GDM1 (cell line): ENCODE measurements around the gene GPATCH11.

Experiments used
- DNase-seq: peaks from one replicate; lab custom pipeline; 2025; lab: John Stamatoyannopoulos, UW

GPATCH11 gene

DNA sequence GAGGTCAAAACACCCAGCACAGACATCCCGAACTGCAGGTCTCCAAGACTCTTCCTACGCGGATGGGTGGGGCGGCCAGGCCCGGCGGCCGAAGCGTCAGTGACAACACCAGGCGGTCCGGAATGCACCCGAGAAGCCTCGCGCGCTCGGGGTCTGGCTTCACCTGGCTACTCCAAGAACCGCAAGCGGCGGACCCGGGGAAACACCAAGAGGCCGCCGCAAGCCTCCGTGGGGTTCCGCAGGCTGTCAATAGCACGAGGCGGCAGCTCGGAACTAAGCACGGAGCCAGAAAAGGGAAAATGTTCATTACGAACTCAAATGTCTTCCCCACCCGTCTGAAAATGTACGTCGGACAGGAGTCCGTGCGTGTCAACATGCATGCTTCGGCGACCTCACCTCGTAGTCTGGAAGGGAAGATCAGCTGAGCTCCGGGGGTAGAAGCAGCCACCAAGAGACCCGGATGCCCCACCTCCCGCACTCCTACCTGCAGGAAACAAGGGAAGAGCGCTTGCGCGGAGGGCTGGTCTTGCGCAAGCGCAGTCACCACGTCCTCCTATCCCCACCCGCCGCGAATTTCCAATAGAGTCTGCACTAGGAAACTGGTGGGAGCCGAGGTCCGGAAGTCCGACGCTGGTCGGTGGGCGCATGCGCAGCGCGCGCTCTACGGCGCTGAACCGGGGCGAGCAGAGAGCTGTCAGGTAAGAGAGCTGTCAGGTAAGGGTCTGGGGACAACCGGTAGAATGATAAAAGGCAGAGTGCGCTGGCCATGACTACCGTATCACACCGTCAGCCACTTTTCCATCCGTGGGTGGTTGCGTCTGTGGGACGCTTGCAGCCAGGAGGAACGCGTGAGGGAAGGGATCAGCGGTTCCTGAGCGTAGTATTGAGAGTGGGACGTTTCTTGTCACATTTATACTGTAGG, at the start of gene GPATCH11, which contains the start of gene HEATR5B:
Gene GPATCH11 (plus strand): TSS at position 646 of the 922 bp plus-strand sequence. CDS start 3,864 bp downstream, outside the sequence.
Gene HEATR5B (minus strand): TSS at position 500 of the 922 bp plus-strand sequence. CDS start 958 bp downstream, outside the sequence.
- peak; percentile 94 for DNase-seq

DNA sequence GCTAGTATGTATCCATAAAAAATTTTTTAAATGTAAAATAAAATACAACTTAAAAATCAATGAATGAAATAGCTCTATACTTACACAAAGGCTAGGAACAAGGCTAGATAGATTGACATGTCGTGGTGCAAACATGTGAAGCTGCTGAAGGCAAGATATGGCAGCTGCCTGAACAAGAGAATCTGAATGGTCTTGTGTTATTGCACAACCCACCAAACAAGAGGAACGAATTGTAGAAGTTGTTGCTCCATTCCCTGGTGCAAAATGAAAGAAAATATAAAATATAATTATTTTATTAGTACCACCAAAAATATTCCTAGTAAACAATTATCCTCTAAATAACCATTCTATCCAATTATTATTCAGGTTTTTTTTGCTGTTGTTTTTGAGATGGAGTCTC, 46.5 kb upstream of the GPATCH11 start:
- no peak for DNase-seq

- DNase-seq, result no peak
Observed at GRCh38 chr2:37039580-37039979, 44.7 kb upstream of the GPATCH11 start.

GRCh38 chr2:37052600-37053332, 31.6 kb upstream of the GPATCH11 start:
- DNase-seq, result no peak

- no peak for DNase-seq
Observed at GRCh38 chr2:37059841-37060240, 24.5 kb upstream of the GPATCH11 start.

- no peak for DNase-seq
Observed at GRCh38 chr2:37060446-37060845, 23.9 kb upstream of the GPATCH11 start.

GRCh38 chr2:37061013-37061711, 23.2 kb upstream of the GPATCH11 start:
- DNase-seq, result no peak

DNA sequence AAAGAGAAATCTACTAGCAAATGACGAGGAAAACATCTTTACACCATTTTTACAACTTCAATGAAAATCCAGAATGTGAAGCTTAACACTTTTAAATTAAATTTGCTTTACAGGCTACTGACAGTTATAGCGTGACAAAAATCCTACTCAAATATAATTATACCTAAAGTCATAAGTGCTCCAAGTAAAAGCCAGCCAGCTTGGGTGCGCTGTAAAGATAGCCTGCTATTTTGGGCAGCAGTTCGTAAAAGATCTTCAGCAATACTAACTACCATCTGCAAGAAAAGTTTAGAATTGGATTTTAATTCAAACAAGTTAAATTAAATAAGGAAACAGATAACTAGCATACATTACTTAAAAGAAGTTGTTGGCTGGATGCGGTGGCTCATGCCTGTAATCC, 22.5 kb upstream of the GPATCH11 start:
- DNase-seq, result no peak

- no peak for DNase-seq
Observed at GRCh38 chr2:37068686-37069085, 15.6 kb upstream of the GPATCH11 start.

DNA sequence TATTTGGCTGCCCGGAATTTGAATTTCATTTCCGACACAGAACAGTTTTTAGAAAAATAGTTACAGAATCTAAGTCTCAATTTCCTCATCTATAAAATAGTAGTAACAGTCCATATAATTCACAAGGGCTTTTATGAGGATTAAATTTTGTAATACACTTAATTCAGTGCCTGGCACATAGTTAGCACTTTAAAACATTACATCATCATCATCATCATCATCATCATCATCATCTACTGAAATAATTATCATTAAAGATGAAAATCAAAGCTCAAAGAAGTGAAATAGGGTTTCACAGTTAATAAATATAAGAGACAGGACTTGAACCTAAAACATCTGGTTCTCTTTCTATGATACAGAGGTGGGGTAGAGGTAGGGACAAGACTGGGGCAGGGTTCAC, 13.4 kb upstream of the GPATCH11 start:
- no peak for DNase-seq

- DNase-seq, result no peak
Observed at GRCh38 chr2:37080266-37080665, 4.1 kb upstream of the GPATCH11 start.

DNA sequence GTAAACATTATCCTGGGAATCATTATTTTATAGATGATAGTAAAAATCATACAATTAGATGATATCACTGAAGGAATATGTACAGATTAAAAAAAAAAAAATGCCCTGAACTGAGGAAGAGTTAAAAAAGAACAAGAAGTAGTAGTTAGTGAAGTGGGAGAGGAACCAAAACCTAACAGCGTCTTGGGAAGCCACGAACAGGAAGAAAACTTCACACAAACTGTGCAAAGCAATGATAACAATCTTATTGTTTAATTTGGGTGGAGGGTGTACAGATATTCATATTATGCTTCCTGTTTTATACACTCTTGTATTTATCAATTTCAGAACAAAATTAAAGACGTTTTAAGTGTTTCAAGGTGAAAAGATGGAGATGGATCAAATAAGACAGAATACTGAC, 3.6 kb upstream of the GPATCH11 start:
- no peak for DNase-seq

GRCh38 chr2:37084797-37085196, 479 bp downstream of the GPATCH11 start:
- no peak for DNase-seq

GRCh38 chr2:37085731-37086147, 1.4 kb downstream of the GPATCH11 start:
- DNase-seq, result no peak

- no peak for DNase-seq
Observed at GRCh38 chr2:37090019-37090477, 5.7 kb downstream of the GPATCH11 start.

GRCh38 chr2:37091873-37092272, 7.6 kb downstream of the GPATCH11 start:
- DNase-seq, result no peak

DNA sequence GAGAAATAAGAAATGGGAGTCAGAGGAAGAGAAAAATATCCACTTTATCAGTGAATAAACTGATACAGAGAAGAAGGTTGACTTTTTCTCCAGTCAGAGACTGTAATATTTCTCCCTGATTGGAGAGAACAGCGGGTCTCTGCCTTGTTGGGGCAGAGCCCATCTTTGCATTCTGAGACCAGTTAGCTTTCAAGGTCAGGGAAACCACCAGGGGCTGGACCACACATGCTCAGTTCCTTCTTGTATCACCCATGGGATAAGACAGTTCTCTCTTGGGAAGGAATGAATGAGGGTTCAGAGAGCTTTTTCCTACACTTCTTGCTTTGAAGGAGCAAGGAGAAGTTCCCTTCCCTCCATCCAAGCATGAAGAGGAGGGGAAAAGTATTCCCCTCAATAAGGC, 12.2 kb downstream of the GPATCH11 start:
- DNase-seq, result no peak

DNA sequence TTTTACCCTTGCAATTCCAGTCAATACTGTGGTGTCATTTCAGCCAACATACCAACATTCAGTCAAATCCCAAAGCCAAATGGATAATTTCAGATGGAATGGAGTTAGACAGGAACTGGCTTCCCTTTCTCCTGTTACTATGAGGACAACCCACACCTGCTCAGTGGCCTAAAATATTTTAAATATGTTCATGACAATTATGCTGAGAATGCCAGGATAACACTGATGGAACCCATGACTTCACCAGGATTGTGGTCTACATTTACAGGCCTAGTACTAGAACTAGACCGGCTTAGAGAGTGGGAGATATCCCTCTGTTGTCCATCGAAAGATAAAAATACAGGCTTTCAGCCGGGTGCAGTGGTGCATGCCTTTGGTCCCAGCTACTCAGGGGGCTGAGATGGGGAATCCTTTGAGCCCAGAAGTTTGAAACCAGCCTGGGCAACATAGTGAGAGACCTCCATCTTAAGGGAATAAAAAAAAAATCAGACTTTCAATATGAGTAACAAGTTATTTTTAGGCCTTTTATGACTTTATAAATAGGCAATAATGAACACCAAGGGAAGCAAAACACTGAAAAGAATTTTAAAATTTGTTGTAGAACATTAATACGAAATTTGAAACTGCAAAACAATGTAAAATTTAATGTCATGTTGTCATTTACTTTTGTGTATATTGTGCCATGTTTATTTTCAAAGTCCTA, 14.2 kb downstream of the GPATCH11 start:
- no peak for DNase-seq

GRCh38 chr2:37100054-37100453, 15.7 kb downstream of the GPATCH11 start:
- DNase-seq, result no peak

DNA sequence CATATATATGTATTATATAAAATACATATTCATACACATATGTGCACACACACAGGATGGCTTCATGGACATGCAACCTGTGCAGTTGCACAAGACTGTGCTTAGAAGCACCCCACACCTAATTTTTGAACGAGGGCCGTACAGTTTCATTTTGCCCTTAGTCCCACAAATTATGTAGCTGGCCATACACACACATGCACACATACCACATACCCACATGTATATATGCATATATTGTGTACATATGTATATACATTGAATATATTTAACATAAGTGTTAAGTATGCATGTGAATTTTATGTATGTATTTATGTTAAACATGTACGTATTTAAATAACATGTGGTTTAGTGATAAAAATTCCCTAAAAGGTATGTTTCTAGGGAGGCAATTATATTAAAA, 18.3 kb downstream of the GPATCH11 start:
- DNase-seq, result no peak

- DNase-seq, result no peak
Observed at GRCh38 chr2:37104178-37104577, 19.9 kb downstream of the GPATCH11 start.

- DNase-seq, result no peak
Observed at GRCh38 chr2:37105150-37105549, 20.8 kb downstream of the GPATCH11 start.
